IMR-90 (cell line): ENCODE data around the gene RUNX3. TPM values are rescaled to one million over a fixed set of nuclear protein-coding genes. Genes with fewer than 3 reads are reported as not detected.

Source experiments
- ATAC-seq: fragments of 200-7000 bp; cut with Tn5 transposase; 2 replicates; pipeline ENCODE4 v1.9.1; 2020; ENCODE audit warnings: low read depth, mild to moderate bottlenecking, moderate library complexity
- BruUV-seq: library from RNA; stranded (reverse); fragments of 400-500 nt; replicated peaks from 2 replicates; lab custom pipeline; 2021; lab: Mats Ljungman, UMichigan
- CTCF ChIA-PET: fragments of 300-600 bp; formaldehyde crosslinking; extraction: SDS; loops from one replicate; lab custom pipeline; 2021; ENCODE audit warnings: antibody characterized with exemption; lab: Yijun Ruan, JAX
- POLR2A ChIA-PET: fragments of 300-600 bp; sonication (Branson Sonifier 250); formaldehyde crosslinking; loops from one replicate; lab custom pipeline; 2022; ENCODE audit warnings: antibody characterized with exemption; ENCODE audit not compliant: unreplicated experiment; lab: Charles Lee
- DNase-seq: peaks from one replicate; pipeline ENCODE4 v3.0.0; 2013
- H2AFZ ChIP-seq: replicated peaks from 2 replicates; pipeline ENCODE3; 2013; ENCODE audit warnings: low read length, mild to moderate bottlenecking; ENCODE audit not compliant: poor library complexity
- H2AK5ac ChIP-seq: 2 replicates; pipeline ENCODE4 v1.6.1; 2013; ENCODE audit warnings: low read depth, low read length, inconsistent platforms
- H2AK9ac ChIP-seq: replicated peaks from 2 replicates; pipeline ENCODE3; 2013; ENCODE audit warnings: mild to moderate bottlenecking, low read depth, low read length, moderate library complexity; ENCODE audit not compliant: poor library complexity
- H2BK120ac ChIP-seq: 2 replicates; pipeline ENCODE4 v1.6.1; 2013; ENCODE audit warnings: low read depth, low read length, inconsistent platforms
- H2BK15ac ChIP-seq: 3 replicates; pipeline ENCODE4 v1.6.1; 2013; ENCODE audit warnings: low read depth, low read length, inconsistent platforms
- H2BK20ac ChIP-seq: 2 replicates; pipeline ENCODE4 v1.6.1; 2013; ENCODE audit warnings: low read depth, mild to moderate bottlenecking, inconsistent platforms, low read length, moderate library complexity
- H2BK5ac ChIP-seq: 2 replicates; pipeline ENCODE4 v1.6.1; 2013; ENCODE audit warnings: mild to moderate bottlenecking, low read depth, low read length, inconsistent platforms; ENCODE audit not compliant: poor library complexity, severe bottlenecking
- H3K14ac ChIP-seq: replicated peaks from 2 replicates; pipeline ENCODE4 v1.6.1; 2013; ENCODE audit warnings: low read depth, low read length, inconsistent platforms
- H3K18ac ChIP-seq: 2 replicates; pipeline ENCODE4 v1.6.1; 2013; ENCODE audit warnings: low read depth, low read length, control low read depth
- H3K23ac ChIP-seq: 2 replicates; pipeline ENCODE4 v1.6.1; 2013; ENCODE audit warnings: low read depth, low read length, inconsistent platforms
- H3K27ac ChIP-seq: 2 replicates; pipeline ENCODE4 v1.5.1; 2013; ENCODE audit warnings: mild to moderate bottlenecking, control low read depth, low read length; ENCODE audit not compliant: insufficient read depth
- H3K27me3 ChIP-seq: 2 replicates; pipeline ENCODE4 v1.6.1; 2013; ENCODE audit warnings: low read length; ENCODE audit not compliant: control insufficient read depth, insufficient read depth
- H3K36me3 ChIP-seq: 2 replicates; pipeline ENCODE4 v1.6.1; 2013; ENCODE audit warnings: low read length, mixed read lengths; ENCODE audit not compliant: control insufficient read depth, insufficient read depth
- H3K4ac ChIP-seq: 2 replicates; pipeline ENCODE4 v1.6.1; 2013; ENCODE audit warnings: low read depth, low read length, inconsistent platforms
- H3K4me1 ChIP-seq: 2 replicates; pipeline ENCODE4 v1.6.1; 2013; ENCODE audit warnings: low read length, mixed read lengths; ENCODE audit not compliant: control insufficient read depth, insufficient read depth
- H3K4me2 ChIP-seq: 2 replicates; pipeline ENCODE4 v1.6.1; 2013; ENCODE audit warnings: low read depth, mild to moderate bottlenecking, control low read depth, low read length, moderate library complexity
- H3K4me3 ChIP-seq: 2 replicates; pipeline ENCODE4 v1.5.1; 2013; ENCODE audit warnings: low read depth, mild to moderate bottlenecking, control low read depth, low read length, moderate library complexity; ENCODE audit not compliant: insufficient read depth
- H3K56ac ChIP-seq: 2 replicates; pipeline ENCODE4 v1.6.1; 2013; ENCODE audit warnings: low read length, inconsistent platforms; ENCODE audit not compliant: insufficient read depth; ENCODE audit errors: extremely low read depth
- H3K79me1 ChIP-seq, 2 experiments: 2 replicates each; pipeline ENCODE4 v1.6.1; 2013; ENCODE audit warnings: low read length in 2 of 2, inconsistent platforms in 1 of 2, low read depth in 1 of 2
- H3K9ac ChIP-seq: 2 replicates; pipeline ENCODE4 v1.6.1; 2013; ENCODE audit warnings: low read depth, low read length, control low read depth
- H3K9me1 ChIP-seq: 2 replicates; pipeline ENCODE4 v1.6.1; 2013; ENCODE audit warnings: low read length, inconsistent platforms; ENCODE audit not compliant: insufficient read depth
- H3K9me3 ChIP-seq: 2 replicates; pipeline ENCODE4 v1.6.1; 2013; ENCODE audit warnings: low read length; ENCODE audit not compliant: control insufficient read depth, insufficient read depth
- H4K20me1 ChIP-seq: 2 replicates; pipeline ENCODE4 v1.6.1; 2013; ENCODE audit warnings: low read length, inconsistent platforms; ENCODE audit not compliant: insufficient read depth
- H4K5ac ChIP-seq: 2 replicates; pipeline ENCODE4 v1.6.1; 2013; ENCODE audit warnings: mild to moderate bottlenecking, low read depth, low read length, control low read depth
- H4K8ac ChIP-seq, 2 experiments: 2 replicates each; pipeline ENCODE4 v1.6.1; 2013; ENCODE audit warnings: low read depth in 2 of 2, low read length in 2 of 2, control low read depth in 1 of 2, inconsistent platforms in 1 of 2
- H4K91ac ChIP-seq: 2 replicates; pipeline ENCODE4 v1.6.1; 2013; ENCODE audit warnings: low read depth, low read length, inconsistent platforms; ENCODE audit not compliant: insufficient read depth
- CEBPB ChIP-seq: IDR thresholded peaks from 2 replicates; pipeline ENCODE4 v1.6.1; 2012; ENCODE audit warnings: low read depth, low read length, improper control_type of control experiment
- FOS ChIP-seq: fragments of 150-350 bp; IDR thresholded peaks from 2 replicates; pipeline ENCODE4 v1.6.1; 2016; ENCODE audit warnings: low read depth, low read length
- MAFK ChIP-seq: IDR thresholded peaks from 2 replicates; pipeline ENCODE4 v1.6.1; 2012; ENCODE audit warnings: low read depth, low read length, improper control_type of control experiment
- RFX5 ChIP-seq: IDR thresholded peaks from 2 replicates; pipeline ENCODE4 v1.8.0; 2012; ENCODE audit warnings: low read depth, mild to moderate bottlenecking, low read length, moderate library complexity
- WGBS, 2 experiments: methylation state at CpG; one replicate each; pipeline versions ENCODE4 v1.1.5 to v1.1.7; 2013; ENCODE audit warnings: missing lambda C conversion rate in 2 of 2; ENCODE audit not compliant: insufficient read length in 1 of 2; ENCODE audit errors: extremely low coverage in 2 of 2; 5-methylcytosine and 5-hydroxymethylcytosine counted together
- dilution Hi-C: fragments of 300-500 bp; cut with HindIII; formaldehyde crosslinking; loops from one replicate; pipeline ENCODE4 v1.14.3; 2018; ENCODE audit warnings: low sequenced_read_pairs; ENCODE audit not compliant: unreplicated experiment
- in situ Hi-C: fragments of 300-500 bp; cut with MboI; formaldehyde crosslinking; loops from 3 replicates; pipeline ENCODE4 v1.14.3; 2019; ENCODE audit warnings: low sequenced_read_pairs, inconsistent platforms, mixed read lengths
- intact Hi-C: fragments of 100-400 bp; cut with micrococcal nuclease; formaldehyde crosslinking; loops from 2 replicates; pipeline ENCODE4 v1.10.0; 2022
- polyA plus RNA-seq, 3 experiments: library from polyadenylated mRNA; depleted of rRNA; stranded (reverse); fragments of >200 nt; gene quantifications; 2 replicates each; pipeline ENCODE4 v1.2.3, GENCODE V29; 2012; ENCODE audit warnings: low replicate concordance in 1 of 3
- total RNA-seq: library from RNA; depleted of rRNA; stranded (reverse); fragments of >200 nt; gene quantifications from 2 replicates; pipeline ENCODE4 v1.2.3, GENCODE V29; 2012
- TF ChIP-seq, protein P1 (sequence below): conservative IDR thresholded peaks from 2 replicates; pipeline ENCODE4 v1.5.1; 2012; ENCODE audit warnings: mild to moderate bottlenecking, low read depth, low read length, improper control_type of control experiment

The RUNX3 gene
- total and polyA plus RNA-seq, 2 of the 4 experiments (the other 2 are of a cell fraction) = 0.07 TPM; not detected in 1

DNA sequence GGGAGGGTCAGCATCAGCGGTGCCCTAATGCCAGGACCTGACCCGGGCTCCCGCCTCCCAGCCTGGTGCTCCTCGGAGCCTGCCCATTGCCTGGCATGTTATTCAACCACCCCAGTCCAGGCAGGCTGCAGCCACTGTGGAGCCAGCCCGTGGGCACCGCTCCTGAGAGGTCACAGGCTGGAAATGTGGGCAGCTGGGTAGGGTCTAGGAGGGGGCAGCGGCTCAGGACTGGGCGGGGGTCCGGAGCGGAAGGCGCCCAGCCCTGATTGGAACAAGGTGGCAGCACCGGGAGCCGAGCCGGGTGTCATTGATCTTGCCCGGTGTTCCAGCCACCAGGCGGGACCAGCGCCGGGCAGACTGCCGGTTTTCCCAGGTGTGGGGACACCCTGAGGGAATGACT, 12.7 kb upstream of the RUNX3 start (continued):
- TF ChIP-seq, protein P1, sequence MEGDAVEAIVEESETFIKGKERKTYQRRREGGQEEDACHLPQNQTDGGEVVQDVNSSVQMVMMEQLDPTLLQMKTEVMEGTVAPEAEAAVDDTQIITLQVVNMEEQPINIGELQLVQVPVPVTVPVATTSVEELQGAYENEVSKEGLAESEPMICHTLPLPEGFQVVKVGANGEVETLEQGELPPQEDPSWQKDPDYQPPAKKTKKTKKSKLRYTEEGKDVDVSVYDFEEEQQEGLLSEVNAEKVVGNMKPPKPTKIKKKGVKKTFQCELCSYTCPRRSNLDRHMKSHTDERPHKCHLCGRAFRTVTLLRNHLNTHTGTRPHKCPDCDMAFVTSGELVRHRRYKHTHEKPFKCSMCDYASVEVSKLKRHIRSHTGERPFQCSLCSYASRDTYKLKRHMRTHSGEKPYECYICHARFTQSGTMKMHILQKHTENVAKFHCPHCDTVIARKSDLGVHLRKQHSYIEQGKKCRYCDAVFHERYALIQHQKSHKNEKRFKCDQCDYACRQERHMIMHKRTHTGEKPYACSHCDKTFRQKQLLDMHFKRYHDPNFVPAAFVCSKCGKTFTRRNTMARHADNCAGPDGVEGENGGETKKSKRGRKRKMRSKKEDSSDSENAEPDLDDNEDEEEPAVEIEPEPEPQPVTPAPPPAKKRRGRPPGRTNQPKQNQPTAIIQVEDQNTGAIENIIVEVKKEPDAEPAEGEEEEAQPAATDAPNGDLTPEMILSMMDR = no peak
- no peak for TF ChIP-seq CEBPB
- no peak for TF ChIP-seq FOS

DNA sequence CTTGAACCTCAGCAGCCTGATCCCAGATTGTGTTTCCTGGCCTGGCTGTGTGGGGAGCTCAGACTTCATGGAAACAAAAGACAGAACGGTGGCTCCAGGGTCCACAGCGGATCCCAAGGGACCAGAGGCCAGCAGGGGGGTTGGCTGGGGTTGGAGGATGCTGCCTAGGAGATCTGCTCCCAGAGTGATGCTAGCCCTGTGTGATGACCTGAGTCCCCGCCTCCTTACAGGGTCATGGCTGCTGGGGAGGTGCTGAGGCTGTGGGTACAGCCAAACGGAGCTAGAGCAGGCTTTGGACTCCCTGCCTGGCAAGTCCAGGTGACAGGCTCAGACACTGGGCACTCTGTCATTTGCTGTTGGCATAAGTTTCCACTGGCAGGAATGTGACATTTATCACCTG, 11.5 kb upstream of the RUNX3 start:
- no TSS peak for BruUV-seq
- Histone ChIP-seq H3K9me1 (no peaks in the 10 kb centered on the region; the same call in 1 of the 2 replicates), H3K36me3 (no peaks in the 10 kb centered on the region), H3K27me3 (peaks cover 19% of the 10 kb centered on the region; the same call in 1 of the 2 replicates), H3K56ac (no peak overlapping the region), H3K18ac (no peak overlapping the region), H2AFZ (no peak overlapping the region), H3K4me1 (no peaks in the 10 kb centered on the region), H3K4me2 (no peak overlapping the region), H2BK5ac (no peak overlapping the region), H3K23ac (no peak overlapping the region), H2BK120ac (no peak overlapping the region), H4K20me1 (no peaks in the 10 kb centered on the region), H2AK9ac (no peak overlapping the region), H3K9ac (no peak overlapping the region), H4K5ac (no peak overlapping the region), H3K79me1 (no peaks in the 10 kb centered on the region), H3K14ac (no peak overlapping the region), H4K91ac (no peak overlapping the region; the same call in 1 of the 2 replicates), H3K27ac (no peak overlapping the region), H2BK20ac (no peak overlapping the region), H3K4ac (no peak overlapping the region), H3K4me3 (no peak overlapping the region), H2AK5ac (no peak overlapping the region), H4K8ac (no peak overlapping the region), H2BK15ac (no peak overlapping the region), H3K9me3 (peaks cover 3% of the 10 kb centered on the region; the same call in 1 of the 2 replicates)
- in situ Hi-C loops (loop anchor here (5.0 kb wide), 1 partner anchor 96 kb away; no protein-coding TSS in a partner anchor), intact Hi-C loops (no loop called here), dilution Hi-C loops (no loop called here)
- CTCF ChIA-PET = interaction anchor here (0.7 kb wide), 1 partner anchor 91 kb away, joined by 3 read pairs; no protein-coding TSS in a partner anchor
- TF ChIP-seq MAFK = no peak
- TF ChIP-seq, protein P1 = no peak
- no peak for TF ChIP-seq RFX5
- DNase-seq = no peak
- ATAC-seq = no peak
- POLR2A ChIA-PET = no interaction called here
- WGBS, 2 experiments = no CpG with 5 or more reads among the region's 4 CpGs
